Measurements from ENCODE around the gene CD300LG. TPM values are rescaled to one million over a fixed set of nuclear protein-coding genes. Genes with fewer than 3 reads are reported as not detected.
"Not testable (repeated sequence)": the region's sequence is repeated elsewhere in the genome, so short reads cannot be mapped to it uniquely, and the experiment has no call there.

CD300LG gene
- polyA plus RNA-seq, 1 experiment, result not detected

- TF ChIP-seq CTCF (IDR thresholded peaks at IDR 0.05; ENCODE audit: low read depth, low read length), result no peak
- H3K27me3 ChIP-seq (ENCODE audit: control insufficient read depth, insufficient read depth, low read length), result peaks cover 18% of the 10 kb centered on the region
- no peak for DNase-seq (ENCODE audit: low read depth, low spot score)
- H3K27ac ChIP-seq (ENCODE audit: low read depth, low read length), result no peak overlapping the region
- no peak overlapping the region for H3K4me3 ChIP-seq (ENCODE audit: low read depth, low read length)
- H3K9me3 ChIP-seq (ENCODE audit: control insufficient read depth, insufficient read depth, low read length), result no peaks in the 10 kb centered on the region
- POLR2A ChIA-PET, result interaction anchor here (0.7 kb wide), 1 partner anchor 34 kb away, joined by 3 read pairs; no protein-coding TSS in a partner anchor
- CTCF ChIA-PET, result interaction anchor here (0.7 to 2.5 kb wide), 3 partner anchors 10 to 278 kb away, joined by 4 to 17 read pairs (median 10); no protein-coding TSS in a partner anchor
Observed at GRCh38 chr17:43888548-43888947, 41.6 kb downstream of the CD300LG start.

- ChIA-PET CTCF (interaction anchor here (2.5 kb wide), 1 partner anchor 12 kb away, joined by 17 read pairs; no protein-coding TSS in a partner anchor), POLR2A (no interaction called here)
- no peak overlapping the region for H3K4me3 ChIP-seq (ENCODE audit: low read depth, low read length)
- no peak for DNase-seq (ENCODE audit: low read depth, low spot score)
- H3K27ac ChIP-seq (ENCODE audit: low read depth, low read length), result no peak overlapping the region
- TF ChIP-seq CTCF (IDR thresholded peaks at IDR 0.05; ENCODE audit: low read depth, low read length), result no peak
- H3K27me3 ChIP-seq (ENCODE audit: control insufficient read depth, insufficient read depth, low read length), result peaks cover 14% of the 10 kb centered on the region
- no peaks in the 10 kb centered on the region for H3K9me3 ChIP-seq (ENCODE audit: control insufficient read depth, insufficient read depth, low read length)
Observed at GRCh38 chr17:43890240-43890639, 43.3 kb downstream of the CD300LG start.

- H3K4me3 ChIP-seq (ENCODE audit: low read depth, low read length), result no peak overlapping the region
- H3K27ac ChIP-seq (ENCODE audit: low read depth, low read length), result no peak overlapping the region
- no peaks in the 10 kb centered on the region for H3K9me3 ChIP-seq (ENCODE audit: control insufficient read depth, insufficient read depth, low read length)
- no peak for TF ChIP-seq CTCF (IDR thresholded peaks at IDR 0.05; ENCODE audit: low read depth, low read length)
- peaks cover 21% of the 10 kb centered on the region for H3K27me3 ChIP-seq (ENCODE audit: control insufficient read depth, insufficient read depth, low read length)
- no peak for DNase-seq (ENCODE audit: low read depth, low spot score)
- ChIA-PET CTCF (interaction anchor here (0.6 to 1.4 kb wide), 3 partner anchors 14 to 52 kb away, joined by 3 to 7 read pairs (median 3); no protein-coding TSS in a partner anchor), POLR2A (no interaction called here)
Observed at GRCh38 chr17:43891851-43892646, 45.1 kb downstream of the CD300LG start.

- CTCF ChIA-PET, result interaction anchor here (1.2 kb wide), 1 partner anchor 52 kb away, joined by 3 read pairs; no protein-coding TSS in a partner anchor
- POLR2A ChIA-PET, result no interaction called here
- no peaks in the 10 kb centered on the region for H3K9me3 ChIP-seq (ENCODE audit: control insufficient read depth, insufficient read depth, low read length)
- no peak for DNase-seq (ENCODE audit: low read depth, low spot score)
- H3K27me3 ChIP-seq (ENCODE audit: control insufficient read depth, insufficient read depth, low read length), result peaks cover 21% of the 10 kb centered on the region
- no peak overlapping the region for H3K4me3 ChIP-seq (ENCODE audit: low read depth, low read length)
- no peak for TF ChIP-seq CTCF (IDR thresholded peaks at IDR 0.05; ENCODE audit: low read depth, low read length)
- H3K27ac ChIP-seq (ENCODE audit: low read depth, low read length), result no peak overlapping the region
Observed at GRCh38 chr17:43892647-43892952, 45.6 kb downstream of the CD300LG start.

GRCh38 chr17:43894494-43894893, 47.5 kb downstream of the CD300LG start:
- H3K4me3 ChIP-seq (ENCODE audit: low read depth, low read length); H3K9me3 ChIP-seq (ENCODE audit: control insufficient read depth, insufficient read depth, low read length); DNase-seq (ENCODE audit: low read depth, low spot score); H3K27ac ChIP-seq (ENCODE audit: low read depth, low read length); CTCF ChIA-PET: not testable (repeated sequence)
- H3K27me3 ChIP-seq (ENCODE audit: control insufficient read depth, insufficient read depth, low read length), result peaks cover 14% of the 10 kb centered on the region
- POLR2A ChIA-PET, result interaction anchor here (0.7 kb wide), 1 partner anchor 316 kb away, joined by 3 read pairs; no protein-coding TSS in a partner anchor

All from AG04450 (cell line).